ENCODE results near the gene CDK14. TPM values are rescaled to one million over a fixed set of nuclear protein-coding genes. Genes with fewer than 3 reads are reported as not detected.

CDK14 gene
- total RNA-seq, 1 donor from 2014 or later: 64.6 TPM

DNA sequence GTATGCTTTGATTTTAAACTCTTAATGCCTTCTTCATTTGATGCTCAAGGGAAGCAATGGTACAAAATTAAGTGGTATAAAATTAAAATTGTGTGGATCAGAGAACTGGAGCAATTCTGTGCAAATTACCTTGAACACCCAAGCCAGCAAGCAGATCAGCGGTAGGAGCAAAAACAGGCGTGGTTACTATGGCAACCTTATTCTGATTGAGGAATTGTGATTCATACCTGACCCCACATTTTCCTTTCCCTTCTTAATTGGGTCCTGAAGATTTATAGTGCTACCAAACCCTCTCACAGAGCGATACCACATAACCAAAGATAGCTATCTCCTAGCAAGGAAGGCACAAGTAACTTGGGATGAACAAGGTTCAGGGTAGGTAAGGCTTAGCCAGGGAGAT is 595.6 kb downstream of the CDK14 start:
- DNase-seq (ENCODE audit: low spot score in 2 of 2, unreplicated experiment in 2 of 2): no peak
- no peak overlapping the region for H3K4me3 Mint-ChIP-seq
- no peaks in the 10 kb centered on the region for H3K9me3 Mint-ChIP-seq
- no peaks in the 10 kb centered on the region for H3K27me3 Mint-ChIP-seq (ENCODE audit: low read depth)
- no peak overlapping the region for H3K27ac Mint-ChIP-seq
- H3K36me3 Mint-ChIP-seq: peaks cover under 1% of the 10 kb centered on the region
- H3K4me1 Mint-ChIP-seq: peaks cover 11% of the 10 kb centered on the region
- TF ChIP-seq, protein P1, sequence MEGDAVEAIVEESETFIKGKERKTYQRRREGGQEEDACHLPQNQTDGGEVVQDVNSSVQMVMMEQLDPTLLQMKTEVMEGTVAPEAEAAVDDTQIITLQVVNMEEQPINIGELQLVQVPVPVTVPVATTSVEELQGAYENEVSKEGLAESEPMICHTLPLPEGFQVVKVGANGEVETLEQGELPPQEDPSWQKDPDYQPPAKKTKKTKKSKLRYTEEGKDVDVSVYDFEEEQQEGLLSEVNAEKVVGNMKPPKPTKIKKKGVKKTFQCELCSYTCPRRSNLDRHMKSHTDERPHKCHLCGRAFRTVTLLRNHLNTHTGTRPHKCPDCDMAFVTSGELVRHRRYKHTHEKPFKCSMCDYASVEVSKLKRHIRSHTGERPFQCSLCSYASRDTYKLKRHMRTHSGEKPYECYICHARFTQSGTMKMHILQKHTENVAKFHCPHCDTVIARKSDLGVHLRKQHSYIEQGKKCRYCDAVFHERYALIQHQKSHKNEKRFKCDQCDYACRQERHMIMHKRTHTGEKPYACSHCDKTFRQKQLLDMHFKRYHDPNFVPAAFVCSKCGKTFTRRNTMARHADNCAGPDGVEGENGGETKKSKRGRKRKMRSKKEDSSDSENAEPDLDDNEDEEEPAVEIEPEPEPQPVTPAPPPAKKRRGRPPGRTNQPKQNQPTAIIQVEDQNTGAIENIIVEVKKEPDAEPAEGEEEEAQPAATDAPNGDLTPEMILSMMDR (IDR thresholded peaks at IDR 0.05; ENCODE audit: unreplicated experiment): no peak

DNA sequence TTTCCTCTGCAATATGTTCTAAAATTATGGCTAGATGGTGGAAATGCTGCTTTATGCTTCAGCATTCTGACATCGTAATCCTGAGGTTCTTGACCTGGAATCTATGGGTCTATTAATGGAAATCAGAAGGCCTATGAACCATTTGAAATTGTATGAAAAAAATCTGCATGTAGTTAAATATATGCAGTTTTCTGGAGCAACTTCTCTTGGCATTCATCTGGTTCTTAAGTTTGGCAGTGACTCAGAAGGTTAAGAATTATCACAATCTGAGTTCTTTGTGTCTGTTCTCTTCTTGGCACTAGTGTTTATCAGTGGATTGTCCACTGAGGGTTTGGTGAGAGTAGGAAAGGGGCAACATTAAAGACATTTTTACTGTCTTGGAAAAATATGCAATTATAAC is 597.0 kb downstream of the CDK14 start:
- H3K4me3 Mint-ChIP-seq: no peak overlapping the region
- DNase-seq (ENCODE audit: low spot score in 2 of 2, unreplicated experiment in 2 of 2): no peak
- H3K9me3 Mint-ChIP-seq: no peaks in the 10 kb centered on the region
- TF ChIP-seq, protein P1 (IDR thresholded peaks at IDR 0.05; ENCODE audit: unreplicated experiment): no peak
- no peak overlapping the region for H3K27ac Mint-ChIP-seq
- no peaks in the 10 kb centered on the region for H3K36me3 Mint-ChIP-seq
- no peaks in the 10 kb centered on the region for H3K27me3 Mint-ChIP-seq (ENCODE audit: low read depth)
- peaks cover 11% of the 10 kb centered on the region for H3K4me1 Mint-ChIP-seq

DNA sequence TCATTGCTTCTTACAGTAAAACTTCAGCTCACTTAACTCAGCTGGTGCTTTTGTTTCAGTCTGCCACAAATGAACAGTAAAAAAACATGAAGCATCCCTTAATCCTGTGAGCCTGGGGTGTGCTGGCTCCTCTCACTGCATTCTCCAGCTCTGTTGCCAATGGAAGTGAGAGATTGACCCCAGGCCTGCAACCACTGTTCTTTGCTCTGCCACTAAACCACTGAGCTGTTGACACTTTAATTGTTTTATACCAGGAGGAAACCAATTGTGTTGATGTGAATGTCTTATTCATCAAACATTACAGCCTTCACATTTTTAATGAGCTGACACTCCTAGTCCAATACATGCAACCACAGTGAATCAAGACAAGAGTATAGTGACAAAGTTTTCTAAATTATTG is 598.7 kb downstream of the CDK14 start:
- Mint-ChIP-seq H3K9me3 (no peaks in the 10 kb centered on the region), H3K4me1 (peaks cover 11% of the 10 kb centered on the region), H3K4me3 (no peak overlapping the region), H3K27ac (no peak overlapping the region), H3K36me3 (no peaks in the 10 kb centered on the region), H3K27me3 (ENCODE audit: low read depth) (no peaks in the 10 kb centered on the region)
- TF ChIP-seq, protein P1 (IDR thresholded peaks at IDR 0.05; ENCODE audit: unreplicated experiment): no peak
- no peak for DNase-seq (ENCODE audit: low spot score in 2 of 2, unreplicated experiment in 2 of 2)

DNA sequence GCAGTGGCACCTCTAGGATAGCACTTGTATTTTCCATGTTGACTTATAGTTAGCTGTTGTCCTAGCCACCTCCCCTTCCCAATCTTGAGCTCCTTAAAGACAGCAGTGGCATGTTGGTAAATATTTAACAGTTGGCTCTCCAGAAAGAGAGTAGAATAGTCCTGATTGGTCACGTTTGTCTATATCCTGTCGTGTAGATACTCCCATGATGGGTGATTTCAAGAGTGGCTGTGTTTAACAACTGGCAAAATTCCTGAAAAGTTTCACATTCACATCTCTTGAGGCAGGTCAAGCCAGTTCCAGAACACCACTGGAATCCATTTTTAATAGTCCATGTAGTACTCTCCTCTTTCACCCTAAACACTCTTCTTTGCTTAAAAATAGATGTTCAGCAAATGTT is 599.9 kb downstream of the CDK14 start:
- H3K9me3 Mint-ChIP-seq: no peaks in the 10 kb centered on the region
- H3K27ac Mint-ChIP-seq: no peak overlapping the region
- TF ChIP-seq, protein P1 (IDR thresholded peaks at IDR 0.05; ENCODE audit: unreplicated experiment): no peak
- no peak overlapping the region for H3K4me3 Mint-ChIP-seq
- no peaks in the 10 kb centered on the region for H3K27me3 Mint-ChIP-seq (ENCODE audit: low read depth)
- no peaks in the 10 kb centered on the region for H3K36me3 Mint-ChIP-seq
- peaks cover 11% of the 10 kb centered on the region for H3K4me1 Mint-ChIP-seq
- DNase-seq (ENCODE audit: low spot score in 2 of 2, unreplicated experiment in 2 of 2): no peak

DNA sequence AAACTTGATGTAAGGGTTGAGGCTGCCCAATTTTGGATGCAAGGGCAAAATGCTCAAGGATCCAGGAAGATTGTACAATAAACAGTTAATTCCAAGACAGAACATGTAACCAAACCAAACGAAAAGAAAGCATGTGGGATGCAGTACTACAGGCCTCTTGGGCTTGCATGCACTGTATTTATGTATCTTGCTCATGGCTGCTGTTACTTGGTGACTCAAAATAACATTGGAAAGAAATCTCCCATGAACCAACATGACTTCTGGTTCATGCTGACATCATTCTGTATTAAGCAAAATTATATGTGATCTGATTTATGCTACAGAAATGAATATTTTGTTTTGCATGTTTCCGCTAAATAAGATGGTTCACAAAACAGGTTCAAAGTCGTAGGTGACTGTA is 602.2 kb downstream of the CDK14 start:
- no peak overlapping the region for H3K4me3 Mint-ChIP-seq
- TF ChIP-seq, protein P1 (IDR thresholded peaks at IDR 0.05; ENCODE audit: unreplicated experiment): no peak
- no peaks in the 10 kb centered on the region for H3K4me1 Mint-ChIP-seq
- DNase-seq (ENCODE audit: low spot score in 2 of 2, unreplicated experiment in 2 of 2): no peak
- H3K27ac Mint-ChIP-seq: no peak overlapping the region
- peaks cover 2% of the 10 kb centered on the region for H3K36me3 Mint-ChIP-seq
- no peaks in the 10 kb centered on the region for H3K27me3 Mint-ChIP-seq (ENCODE audit: low read depth)
- H3K9me3 Mint-ChIP-seq: peaks cover 2% of the 10 kb centered on the region

DNA sequence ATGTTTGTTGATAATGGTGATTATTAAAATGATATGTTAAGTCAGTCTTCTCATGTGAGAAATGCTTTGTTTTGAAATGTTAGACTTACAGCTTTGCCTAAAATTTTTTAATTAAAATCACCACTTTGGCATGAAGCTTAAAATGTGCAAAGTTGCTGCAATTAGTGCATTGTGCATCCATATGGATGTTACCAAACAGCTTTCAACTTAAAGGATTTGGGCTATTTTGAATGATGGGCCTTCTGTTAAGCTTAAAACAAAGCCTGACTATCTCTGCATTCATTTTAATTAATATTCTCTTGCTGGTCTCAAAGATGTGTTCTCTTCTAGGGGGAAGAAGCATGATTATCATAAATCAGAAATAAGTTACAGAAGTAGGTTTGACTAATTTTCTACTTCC is 603.5 kb downstream of the CDK14 start:
- no peak for DNase-seq (ENCODE audit: low spot score in 2 of 2, unreplicated experiment in 2 of 2)
- no peaks in the 10 kb centered on the region for H3K27me3 Mint-ChIP-seq (ENCODE audit: low read depth)
- H3K4me3 Mint-ChIP-seq: no peak overlapping the region
- no peak overlapping the region for H3K27ac Mint-ChIP-seq
- peaks cover 12% of the 10 kb centered on the region for H3K36me3 Mint-ChIP-seq
- H3K9me3 Mint-ChIP-seq: peaks cover 12% of the 10 kb centered on the region
- TF ChIP-seq, protein P1 (IDR thresholded peaks at IDR 0.05; ENCODE audit: unreplicated experiment): no peak
- H3K4me1 Mint-ChIP-seq: no peaks in the 10 kb centered on the region
